Measurements from ENCODE around the gene TMEM38B. TPM values are rescaled to one million over a fixed set of nuclear protein-coding genes. Genes with fewer than 3 reads are reported as not detected.

Gene TMEM38B
- total RNA-seq, 1 experiment from 2014 or later: 19.3 TPM

Other genes with a start within 250 kb of the TMEM38B start
- 2.1 and 2.8 TPM in 2 replicates for gene FSD1L, start 246.5 kb upstream of the TMEM38B start, total RNA-seq (2014; rRNA removed)
- 67.2 and 132 TPM in 2 replicates for gene FKTN, start 136.4 kb upstream of the TMEM38B start, total RNA-seq (2014; rRNA removed)
- gene TAL2, start 32.1 kb upstream of the TMEM38B start, total RNA-seq (2014; rRNA removed): not detected in 2 replicates

All from LHCN-M2 (cell line).